ENCODE data around the gene NLK.

Gene NLK

DNA sequence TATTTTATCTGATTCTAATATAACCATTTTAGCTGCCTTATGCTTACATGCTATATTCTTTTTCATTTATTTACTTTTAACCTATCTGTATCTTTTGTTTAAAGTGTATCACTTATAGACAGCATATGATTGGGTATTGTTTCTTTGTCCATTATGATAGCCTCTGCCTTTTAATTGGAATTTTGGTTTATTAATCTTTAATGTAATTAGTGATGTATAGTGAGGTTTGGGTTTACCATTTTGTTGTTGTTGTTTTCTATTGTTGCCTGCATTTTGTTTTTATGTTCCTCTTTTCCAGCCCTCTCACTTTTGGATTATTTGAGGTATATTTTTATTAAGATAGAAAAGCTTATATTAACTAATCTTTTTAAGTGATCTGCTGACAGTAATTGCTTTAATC, 59.4 kb downstream of the NLK start:
- H2AFZ ChIP-seq (ENCODE audit: low read depth, low read length, severe bottlenecking): no peak overlapping the region
- H3K79me2 ChIP-seq (ENCODE audit: insufficient read depth, low read length): no peaks in the 10 kb centered on the region; the same call in 1 of the 2 replicates
- no peaks in the 10 kb centered on the region for H3K27me3 ChIP-seq (ENCODE audit: low read length)
- no peaks in the 10 kb centered on the region for H3K36me3 ChIP-seq (ENCODE audit: low read length)
- no peak overlapping the region for H3K4me3 ChIP-seq (ENCODE audit: insufficient read depth, low read length, poor library complexity, severe bottlenecking)
- H3K9me3 ChIP-seq (ENCODE audit: insufficient read depth, low read length): no peaks in the 10 kb centered on the region
- no peak overlapping the region for H3K9ac ChIP-seq (ENCODE audit: low read length)
- no peak overlapping the region for H3K27ac ChIP-seq (ENCODE audit: low read depth, low read length)
- H3F3A ChIP-seq (ENCODE audit: insufficient read depth): no peaks in the 10 kb centered on the region; the same call in 1 of the 2 replicates
- H3K4me2 ChIP-seq (ENCODE audit: low read depth, low read length, poor library complexity, severe bottlenecking): no peak overlapping the region
- TF ChIP-seq EZH2phosphoT487 (conservative IDR thresholded peaks at IDR 0.05; ENCODE audit: low read length): no peak
- TF ChIP-seq, protein P1, sequence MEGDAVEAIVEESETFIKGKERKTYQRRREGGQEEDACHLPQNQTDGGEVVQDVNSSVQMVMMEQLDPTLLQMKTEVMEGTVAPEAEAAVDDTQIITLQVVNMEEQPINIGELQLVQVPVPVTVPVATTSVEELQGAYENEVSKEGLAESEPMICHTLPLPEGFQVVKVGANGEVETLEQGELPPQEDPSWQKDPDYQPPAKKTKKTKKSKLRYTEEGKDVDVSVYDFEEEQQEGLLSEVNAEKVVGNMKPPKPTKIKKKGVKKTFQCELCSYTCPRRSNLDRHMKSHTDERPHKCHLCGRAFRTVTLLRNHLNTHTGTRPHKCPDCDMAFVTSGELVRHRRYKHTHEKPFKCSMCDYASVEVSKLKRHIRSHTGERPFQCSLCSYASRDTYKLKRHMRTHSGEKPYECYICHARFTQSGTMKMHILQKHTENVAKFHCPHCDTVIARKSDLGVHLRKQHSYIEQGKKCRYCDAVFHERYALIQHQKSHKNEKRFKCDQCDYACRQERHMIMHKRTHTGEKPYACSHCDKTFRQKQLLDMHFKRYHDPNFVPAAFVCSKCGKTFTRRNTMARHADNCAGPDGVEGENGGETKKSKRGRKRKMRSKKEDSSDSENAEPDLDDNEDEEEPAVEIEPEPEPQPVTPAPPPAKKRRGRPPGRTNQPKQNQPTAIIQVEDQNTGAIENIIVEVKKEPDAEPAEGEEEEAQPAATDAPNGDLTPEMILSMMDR (IDR thresholded peaks at IDR 0.05; ENCODE audit: insufficient read depth, low read length, poor library complexity, severe bottlenecking): no peak
- H4K20me1 ChIP-seq (ENCODE audit: low read depth, low read length): peaks cover 2% of the 10 kb centered on the region; the same call in 1 of the 2 replicates
- H3K9me2 ChIP-seq (replicated peaks; ENCODE audit: insufficient read depth, low read length): no peaks in the 10 kb centered on the region

DNA sequence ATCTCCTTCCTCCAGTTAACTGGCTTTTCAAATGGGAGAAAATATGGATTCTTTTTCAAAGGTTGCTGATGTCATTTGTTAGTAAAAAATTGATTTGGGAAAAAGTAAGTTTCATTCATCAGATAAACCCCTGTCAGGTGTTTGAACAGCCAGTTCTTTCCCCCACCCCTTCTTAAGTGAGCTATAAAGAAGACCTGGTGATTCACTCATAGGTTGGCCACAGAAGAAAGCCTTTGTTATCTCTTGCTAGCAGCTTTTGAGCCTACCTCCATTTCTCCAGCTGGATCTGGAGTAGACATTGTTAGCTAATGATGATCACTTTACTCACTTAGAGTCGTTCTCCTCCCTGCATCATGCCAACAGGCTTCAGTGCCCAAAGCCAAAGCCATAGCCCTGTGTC, 63.0 kb downstream of the NLK start:
- Histone ChIP-seq H3K4me2 (ENCODE audit: low read depth, low read length, poor library complexity, severe bottlenecking) (no peak overlapping the region), H3K9me2 (replicated peaks; ENCODE audit: insufficient read depth, low read length) (no peaks in the 10 kb centered on the region), H3K79me2 (ENCODE audit: insufficient read depth, low read length) (no peaks in the 10 kb centered on the region; the same call in 1 of the 2 replicates), H3K27ac (ENCODE audit: low read depth, low read length) (no peak overlapping the region), H3K27me3 (ENCODE audit: low read length) (no peaks in the 10 kb centered on the region), H3K9me3 (ENCODE audit: insufficient read depth, low read length) (no peaks in the 10 kb centered on the region), H3F3A (ENCODE audit: insufficient read depth) (no peaks in the 10 kb centered on the region), H3K4me3 (ENCODE audit: insufficient read depth, low read length, poor library complexity, severe bottlenecking) (no peak overlapping the region), H3K9ac (ENCODE audit: low read length) (no peak overlapping the region), H2AFZ (ENCODE audit: low read depth, low read length, severe bottlenecking) (no peak overlapping the region), H3K36me3 (ENCODE audit: low read length) (no peaks in the 10 kb centered on the region), H4K20me1 (ENCODE audit: low read depth, low read length) (peaks cover 2% of the 10 kb centered on the region; the same call in 1 of the 2 replicates)
- TF ChIP-seq EZH2phosphoT487 (conservative IDR thresholded peaks at IDR 0.05; ENCODE audit: low read length): no peak
- TF ChIP-seq, protein P1 (IDR thresholded peaks at IDR 0.05; ENCODE audit: insufficient read depth, low read length, poor library complexity, severe bottlenecking): no peak

DNA sequence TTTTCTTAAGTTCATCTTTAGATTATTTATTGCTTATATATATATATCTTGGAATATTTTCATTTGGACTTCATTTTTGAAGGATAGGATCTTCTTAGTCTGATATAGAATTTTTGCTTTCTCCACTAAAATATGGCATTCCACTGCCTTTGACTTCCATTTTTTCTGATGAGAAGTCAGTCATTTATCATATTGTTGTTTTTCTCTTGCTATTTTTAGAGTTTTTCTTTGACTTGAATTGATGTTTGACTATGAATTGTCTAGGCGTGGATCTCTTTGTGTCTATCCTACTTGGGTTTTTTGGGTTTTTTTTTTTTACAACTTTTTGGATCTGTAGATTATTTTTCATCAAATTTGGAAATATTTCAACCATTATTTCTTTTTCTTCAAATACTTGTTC, 67.7 kb downstream of the NLK start:
- Histone ChIP-seq H3K4me2 (ENCODE audit: low read depth, low read length, poor library complexity, severe bottlenecking) (no peak overlapping the region), H3K9ac (ENCODE audit: low read length) (no peak overlapping the region), H3K27ac (ENCODE audit: low read depth, low read length) (no peak overlapping the region), H3K79me2 (ENCODE audit: insufficient read depth, low read length) (no peaks in the 10 kb centered on the region), H3K4me3 (ENCODE audit: insufficient read depth, low read length, poor library complexity, severe bottlenecking) (no peak overlapping the region), H3K36me3 (ENCODE audit: low read length) (no peaks in the 10 kb centered on the region), H3K9me3 (ENCODE audit: insufficient read depth, low read length) (no peaks in the 10 kb centered on the region), H3F3A (ENCODE audit: insufficient read depth) (no peaks in the 10 kb centered on the region), H3K9me2 (replicated peaks; ENCODE audit: insufficient read depth, low read length) (no peaks in the 10 kb centered on the region), H2AFZ (ENCODE audit: low read depth, low read length, severe bottlenecking) (no peak overlapping the region), H3K27me3 (ENCODE audit: low read length) (no peaks in the 10 kb centered on the region), H4K20me1 (ENCODE audit: low read depth, low read length) (no peaks in the 10 kb centered on the region)
- TF ChIP-seq, protein P1 (IDR thresholded peaks at IDR 0.05; ENCODE audit: insufficient read depth, low read length, poor library complexity, severe bottlenecking): no peak
- TF ChIP-seq EZH2phosphoT487 (conservative IDR thresholded peaks at IDR 0.05; ENCODE audit: low read length): no peak

All from SU-DHL-6 (cell line).